ENCODE measurements around the gene PGD.
"Not testable (repeated sequence)": the region's sequence is repeated elsewhere in the genome, so short reads cannot be mapped to it uniquely, and the experiment has no call there.

Gene PGD

GRCh38 chr1:10386761-10387676, 11.8 kb upstream of the PGD start:
- H3K27me3 Mint-ChIP-seq (ENCODE audit: low read depth) = no peaks in the 10 kb centered on the region
- H3K4me3 Mint-ChIP-seq = no peak overlapping the region
- no peaks in the 10 kb centered on the region for H3K9me3 Mint-ChIP-seq
- peaks cover 4% of the 10 kb centered on the region for H3K4me1 Mint-ChIP-seq (ENCODE audit: low read depth)
- H3K27ac Mint-ChIP-seq = no peak overlapping the region
- H3K36me3 Mint-ChIP-seq (ENCODE audit: low read depth) = no peaks in the 10 kb centered on the region

- no peak overlapping the region for H3K27ac Mint-ChIP-seq
Measured at GRCh38 chr1:10387677-10388386, 11.0 kb upstream of the PGD start.

GRCh38 chr1:10388387-10388715, 10.5 kb upstream of the PGD start:
- Mint-ChIP-seq H3K27me3 (ENCODE audit: low read depth) (no peaks in the 10 kb centered on the region), H3K9me3 (no peaks in the 10 kb centered on the region), H3K4me1 (ENCODE audit: low read depth) (peaks cover 4% of the 10 kb centered on the region), H3K4me3 (no peak overlapping the region), H3K36me3 (ENCODE audit: low read depth) (no peaks in the 10 kb centered on the region), H3K27ac (no peak overlapping the region)

More at GRCh38 chr1:10387677-10388386, 11.0 kb upstream of the PGD start:
- Mint-ChIP-seq H3K4me1 (ENCODE audit: low read depth) (peaks cover 4% of the 10 kb centered on the region), H3K9me3 (no peaks in the 10 kb centered on the region), H3K4me3 (no peak overlapping the region), H3K36me3 (ENCODE audit: low read depth) (no peaks in the 10 kb centered on the region), H3K27me3 (ENCODE audit: low read depth) (no peaks in the 10 kb centered on the region)

- no peaks in the 10 kb centered on the region for H3K27me3 Mint-ChIP-seq (ENCODE audit: low read depth)
- H3K27ac Mint-ChIP-seq = no peak overlapping the region
- H3K4me1 Mint-ChIP-seq (ENCODE audit: low read depth) = peaks cover 4% of the 10 kb centered on the region
- H3K36me3 Mint-ChIP-seq (ENCODE audit: low read depth) = no peaks in the 10 kb centered on the region
- H3K4me3 Mint-ChIP-seq = no peak overlapping the region
- no peaks in the 10 kb centered on the region for H3K9me3 Mint-ChIP-seq
Measured at GRCh38 chr1:10389271-10389973, 9.4 kb upstream of the PGD start.

- Mint-ChIP-seq H3K27ac (no peak overlapping the region), H3K4me3 (peak overlapping the region; percentile 41), H3K36me3 (ENCODE audit: low read depth) (peaks cover 6% of the 10 kb centered on the region), H3K9me3 (no peaks in the 10 kb centered on the region), H3K4me1 (ENCODE audit: low read depth) (peaks cover 23% of the 10 kb centered on the region), H3K27me3 (ENCODE audit: low read depth) (no peaks in the 10 kb centered on the region)
Measured at GRCh38 chr1:10396870-10397269, 2.0 kb upstream of the PGD start.

GRCh38 chr1:10398278-10398733, 558 bp upstream of the PGD start:
- Mint-ChIP-seq H3K27ac (peak overlapping the region; percentile 80), H3K9me3 (no peaks in the 10 kb centered on the region), H3K36me3 (ENCODE audit: low read depth) (peaks cover 6% of the 10 kb centered on the region), H3K4me1 (ENCODE audit: low read depth) (peaks cover 23% of the 10 kb centered on the region), H3K4me3 (peak overlapping the region; percentile 90), H3K27me3 (ENCODE audit: low read depth) (no peaks in the 10 kb centered on the region)

- peak overlapping the region; percentile 55 for H3K27ac Mint-ChIP-seq
- H3K27me3 Mint-ChIP-seq (ENCODE audit: low read depth) = no peaks in the 10 kb centered on the region
- no peaks in the 10 kb centered on the region for H3K9me3 Mint-ChIP-seq
- H3K4me1 Mint-ChIP-seq (ENCODE audit: low read depth) = peaks cover 23% of the 10 kb centered on the region
- peaks cover 17% of the 10 kb centered on the region for H3K36me3 Mint-ChIP-seq (ENCODE audit: low read depth)
- H3K4me3 Mint-ChIP-seq = peak overlapping the region; percentile 86
Measured at GRCh38 chr1:10399444-10399941, 629 bp downstream of the PGD start.

- Mint-ChIP-seq H3K4me3 (peak overlapping the region; percentile 86), H3K4me1 (ENCODE audit: low read depth) (peaks cover 23% of the 10 kb centered on the region), H3K9me3 (no peaks in the 10 kb centered on the region), H3K27ac (peak overlapping the region; percentile 55), H3K27me3 (ENCODE audit: low read depth) (no peaks in the 10 kb centered on the region), H3K36me3 (ENCODE audit: low read depth) (peaks cover 21% of the 10 kb centered on the region)
Measured at GRCh38 chr1:10400013-10400412, 1.1 kb downstream of the PGD start.

GRCh38 chr1:10401281-10401680, 2.4 kb downstream of the PGD start:
- Mint-ChIP-seq H3K27me3 (ENCODE audit: low read depth) (no peaks in the 10 kb centered on the region), H3K4me1 (ENCODE audit: low read depth) (peaks cover 23% of the 10 kb centered on the region), H3K36me3 (ENCODE audit: low read depth) (peaks cover 21% of the 10 kb centered on the region), H3K9me3 (no peaks in the 10 kb centered on the region), H3K27ac (no peak overlapping the region), H3K4me3 (no peak overlapping the region)

- Mint-ChIP-seq H3K9me3 (no peaks in the 10 kb centered on the region), H3K27me3 (ENCODE audit: low read depth) (no peaks in the 10 kb centered on the region), H3K4me1 (ENCODE audit: low read depth) (peaks cover 20% of the 10 kb centered on the region), H3K27ac (no peak overlapping the region), H3K4me3 (no peak overlapping the region), H3K36me3 (ENCODE audit: low read depth) (peaks cover 29% of the 10 kb centered on the region)
Measured at GRCh38 chr1:10402729-10403274, 3.9 kb downstream of the PGD start.

GRCh38 chr1:10407201-10407600, 8.3 kb downstream of the PGD start:
- Mint-ChIP-seq H3K27me3 (ENCODE audit: low read depth) (no peaks in the 10 kb centered on the region), H3K9me3 (no peaks in the 10 kb centered on the region), H3K4me1 (ENCODE audit: low read depth) (no peaks in the 10 kb centered on the region), H3K4me3 (no peak overlapping the region), H3K36me3 (ENCODE audit: low read depth) (peaks cover 52% of the 10 kb centered on the region), H3K27ac (no peak overlapping the region)

- peak overlapping the region; percentile 96 for H3K27ac Mint-ChIP-seq
- H3K4me3 Mint-ChIP-seq = peak overlapping the region; percentile 64
- H3K9me3 Mint-ChIP-seq = no peaks in the 10 kb centered on the region
- H3K27me3 Mint-ChIP-seq (ENCODE audit: low read depth) = no peaks in the 10 kb centered on the region
- H3K36me3 Mint-ChIP-seq (ENCODE audit: low read depth) = peaks cover 70% of the 10 kb centered on the region
- peaks cover 17% of the 10 kb centered on the region for H3K4me1 Mint-ChIP-seq (ENCODE audit: low read depth)
Measured at GRCh38 chr1:10415211-10415930, 16.5 kb downstream of the PGD start.

GRCh38 chr1:10415967-10416366, 17.1 kb downstream of the PGD start:
- H3K9me3 Mint-ChIP-seq; H3K4me3 Mint-ChIP-seq; H3K27me3 Mint-ChIP-seq (ENCODE audit: low read depth): not testable (repeated sequence)
- Mint-ChIP-seq H3K27ac (peak overlapping the region; percentile 5), H3K36me3 (ENCODE audit: low read depth) (peaks cover 70% of the 10 kb centered on the region), H3K4me1 (ENCODE audit: low read depth) (peaks cover 17% of the 10 kb centered on the region)

GRCh38 chr1:10418741-10419140, 19.9 kb downstream of the PGD start:
- Mint-ChIP-seq H3K36me3 (ENCODE audit: low read depth) (peaks cover 45% of the 10 kb centered on the region), H3K4me1 (ENCODE audit: low read depth) (peaks cover 15% of the 10 kb centered on the region), H3K27ac (peak overlapping the region; percentile 45)
- H3K27me3 Mint-ChIP-seq (ENCODE audit: low read depth); H3K4me3 Mint-ChIP-seq; H3K9me3 Mint-ChIP-seq: not testable (repeated sequence)
